Measurements from ENCODE around the gene PTPRS.

DNA sequence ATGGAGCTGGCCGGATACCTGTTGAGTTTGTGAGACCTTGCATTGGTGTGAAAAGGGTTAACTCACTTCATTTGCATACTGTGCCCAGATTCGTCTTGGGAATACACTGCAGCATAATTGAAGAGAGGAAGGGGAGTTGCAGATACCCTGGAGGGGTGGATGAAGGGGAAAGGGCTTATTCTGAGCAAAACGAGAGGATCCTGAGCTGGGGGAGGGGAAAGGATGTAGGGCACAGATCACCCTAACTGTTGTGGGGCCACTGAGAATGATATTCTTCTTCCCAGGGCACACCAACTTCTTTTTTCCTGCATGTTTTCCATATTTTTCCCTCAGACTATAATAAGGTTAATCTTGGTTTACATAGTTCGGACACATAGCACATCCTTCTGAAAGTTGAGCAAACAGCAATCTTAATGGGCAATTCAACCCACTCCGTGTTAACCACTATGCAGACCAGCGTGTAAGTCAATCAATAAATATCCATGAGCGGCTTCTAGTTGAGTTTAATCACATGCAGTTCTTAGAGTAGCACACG is 11.7 kb upstream of the PTPRS start:
- TF ChIP-seq, protein P1, sequence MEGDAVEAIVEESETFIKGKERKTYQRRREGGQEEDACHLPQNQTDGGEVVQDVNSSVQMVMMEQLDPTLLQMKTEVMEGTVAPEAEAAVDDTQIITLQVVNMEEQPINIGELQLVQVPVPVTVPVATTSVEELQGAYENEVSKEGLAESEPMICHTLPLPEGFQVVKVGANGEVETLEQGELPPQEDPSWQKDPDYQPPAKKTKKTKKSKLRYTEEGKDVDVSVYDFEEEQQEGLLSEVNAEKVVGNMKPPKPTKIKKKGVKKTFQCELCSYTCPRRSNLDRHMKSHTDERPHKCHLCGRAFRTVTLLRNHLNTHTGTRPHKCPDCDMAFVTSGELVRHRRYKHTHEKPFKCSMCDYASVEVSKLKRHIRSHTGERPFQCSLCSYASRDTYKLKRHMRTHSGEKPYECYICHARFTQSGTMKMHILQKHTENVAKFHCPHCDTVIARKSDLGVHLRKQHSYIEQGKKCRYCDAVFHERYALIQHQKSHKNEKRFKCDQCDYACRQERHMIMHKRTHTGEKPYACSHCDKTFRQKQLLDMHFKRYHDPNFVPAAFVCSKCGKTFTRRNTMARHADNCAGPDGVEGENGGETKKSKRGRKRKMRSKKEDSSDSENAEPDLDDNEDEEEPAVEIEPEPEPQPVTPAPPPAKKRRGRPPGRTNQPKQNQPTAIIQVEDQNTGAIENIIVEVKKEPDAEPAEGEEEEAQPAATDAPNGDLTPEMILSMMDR (IDR thresholded peaks at IDR 0.05; ENCODE audit: low read depth, low read length): no peak
- TF ChIP-seq EZH2phosphoT487 (IDR thresholded peaks at IDR 0.05; ENCODE audit: low read depth): no peak
